Subcutaneous abdominal adipose tissue (tissue), 5 donors: ENCODE results near the gene TLCD4.
A peak's percentile ranks its signal among the peaks of the same experiment; 100 is the strongest.

ENCODE experiments used
- H3K27ac ChIP-seq: one replicate; pipeline ENCODE4 v1.7.0; 2013; ENCODE audit warnings: low read depth, mild to moderate bottlenecking, inconsistent platforms, low read length, moderate library complexity
- H3K27me3 ChIP-seq, 5 donors: one replicate each; pipeline ENCODE4 v1.7.0; 2013; ENCODE audit warnings: low read length in 5 of 5, inconsistent platforms in 1 of 5; ENCODE audit not compliant: control insufficient read depth in 5 of 5, insufficient read depth in 4 of 5
- H3K36me3 ChIP-seq, 5 donors: one replicate each; pipeline ENCODE4 v1.7.0; 2013; ENCODE audit warnings: low read length in 5 of 5; ENCODE audit not compliant: control insufficient read depth in 5 of 5, insufficient read depth in 5 of 5
- H3K4me1 ChIP-seq, 5 donors: one replicate each; pipeline ENCODE4 v1.7.0; 2013; ENCODE audit warnings: low read length in 5 of 5, mild to moderate bottlenecking in 3 of 5, moderate library complexity in 1 of 5; ENCODE audit not compliant: control insufficient read depth in 5 of 5, insufficient read depth in 5 of 5
- H3K4me3 ChIP-seq, 5 donors: one replicate each; pipeline ENCODE4 v1.7.0; 2013; ENCODE audit warnings: low read length in 5 of 5, low read depth in 1 of 5
- H3K9ac ChIP-seq, 5 donors: one replicate each; pipeline ENCODE4 v1.7.0; 2013; ENCODE audit warnings: low read length in 5 of 5, mild to moderate bottlenecking in 4 of 5, moderate library complexity in 3 of 5
- H3K9me3 ChIP-seq, 5 donors: one replicate each; pipeline ENCODE4 v1.7.0; 2013; ENCODE audit warnings: low read length in 5 of 5; ENCODE audit not compliant: control insufficient read depth in 5 of 5
- donor health status: healthy.
- donor health status: healthy.
- donor health status: healthy.
- donor health status: healthy.
- donor health status: healthy.

TLCD4 gene, protein sequence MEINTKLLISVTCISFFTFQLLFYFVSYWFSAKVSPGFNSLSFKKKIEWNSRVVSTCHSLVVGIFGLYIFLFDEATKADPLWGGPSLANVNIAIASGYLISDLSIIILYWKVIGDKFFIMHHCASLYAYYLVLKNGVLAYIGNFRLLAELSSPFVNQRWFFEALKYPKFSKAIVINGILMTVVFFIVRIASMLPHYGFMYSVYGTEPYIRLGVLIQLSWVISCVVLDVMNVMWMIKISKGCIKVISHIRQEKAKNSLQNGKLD

DNA sequence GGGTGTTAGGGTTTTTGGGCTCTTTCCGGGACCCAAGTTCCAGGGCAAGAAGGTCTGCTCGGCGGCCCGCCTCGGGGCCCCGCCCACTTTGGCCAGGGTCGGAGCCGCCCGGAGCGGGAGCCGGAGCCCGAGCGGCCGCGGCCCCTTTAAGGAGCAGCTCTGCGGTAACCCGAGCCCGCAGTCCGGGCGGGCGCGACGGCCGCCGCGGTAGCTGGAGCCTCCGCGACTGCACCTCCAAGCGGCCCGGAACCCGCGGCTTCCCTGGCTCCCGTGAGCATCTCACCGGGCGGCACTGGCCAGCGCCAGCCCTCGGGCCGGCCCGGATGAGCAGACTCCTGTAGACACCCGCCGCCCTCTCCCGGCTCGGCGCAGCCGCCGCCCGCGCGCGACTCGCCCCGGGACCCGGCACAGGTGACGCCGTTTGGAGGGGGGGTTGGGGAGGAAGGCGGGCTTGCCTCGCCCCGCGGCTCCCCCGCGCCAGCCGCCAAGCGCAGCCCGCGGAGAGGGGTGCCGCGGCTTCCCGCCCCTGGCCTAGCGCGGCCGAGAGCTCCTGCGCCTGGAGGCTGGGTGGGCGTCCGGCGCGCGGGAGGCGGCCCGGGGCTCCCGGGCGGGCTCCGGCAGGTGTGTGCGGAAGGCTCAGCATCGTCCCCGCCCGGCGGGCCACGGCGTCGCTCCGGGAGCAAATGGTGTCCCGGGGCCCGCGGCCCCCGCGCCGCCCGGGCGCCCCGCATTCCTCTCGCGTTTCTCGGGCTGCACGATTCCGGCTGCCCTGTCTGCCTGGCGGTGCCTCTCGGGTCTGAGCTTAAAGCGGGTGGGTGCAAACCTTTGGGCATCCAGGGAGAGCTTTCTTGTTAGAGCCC is at the start of gene TLCD4:
TSS of gene TLCD4 (plus strand) at position 149 of the 860 bp plus-strand sequence. CDS start 26,547 bp downstream, outside the sequence.
- peak within 1 kb of the TSS; percentile 76 for H3K27ac ChIP-seq
- H3K4me1 ChIP-seq, result peaks cover 0 to 26% (median 17%) of the 10 kb centered on the region in 5 donors
- H3K36me3 ChIP-seq, result no peaks in the 10 kb centered on the region
- peak within 1 kb of the TSS; percentile 38 to 86 (median 73) for H3K9ac ChIP-seq
- H3K9me3 ChIP-seq, result no peaks in the 10 kb centered on the region
- peak within 1 kb of the TSS; percentile 81 to 89 (median 85) for H3K4me3 ChIP-seq
- H3K27me3 ChIP-seq, result no peaks in the 10 kb centered on the region

DNA sequence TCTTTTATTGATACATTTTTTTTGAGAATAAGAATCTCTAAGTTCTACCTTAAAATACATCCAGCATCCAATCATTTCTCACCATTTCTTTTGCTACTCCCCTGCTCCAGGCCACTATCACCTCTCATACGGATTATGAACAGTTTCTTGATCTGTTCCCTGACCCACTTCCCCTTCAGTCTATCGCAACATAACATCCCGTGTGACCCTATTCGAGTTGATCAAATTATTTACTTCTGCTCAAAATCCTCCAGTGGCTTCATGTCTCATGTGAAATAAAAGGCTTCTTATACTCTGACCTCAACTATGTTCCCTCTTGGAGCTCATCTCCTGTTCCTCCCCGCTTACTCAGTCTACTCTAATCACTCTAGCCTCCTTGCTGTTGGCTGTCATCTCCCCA is 49.6 kb upstream of the TLCD4 start:
- Histone ChIP-seq H3K27ac (peak overlapping the region; percentile 39), H3K4me3 (no peak overlapping the region), H3K9ac (no peak overlapping the region), H3K4me1 (peaks cover 0 to 27% (median 14%) of the 10 kb centered on the region in 5 donors), H3K27me3 (no peaks in the 10 kb centered on the region), H3K9me3 (no peaks in the 10 kb centered on the region), H3K36me3 (peaks cover 0 to 10% (median 8%) of the 10 kb centered on the region in 5 donors)

DNA sequence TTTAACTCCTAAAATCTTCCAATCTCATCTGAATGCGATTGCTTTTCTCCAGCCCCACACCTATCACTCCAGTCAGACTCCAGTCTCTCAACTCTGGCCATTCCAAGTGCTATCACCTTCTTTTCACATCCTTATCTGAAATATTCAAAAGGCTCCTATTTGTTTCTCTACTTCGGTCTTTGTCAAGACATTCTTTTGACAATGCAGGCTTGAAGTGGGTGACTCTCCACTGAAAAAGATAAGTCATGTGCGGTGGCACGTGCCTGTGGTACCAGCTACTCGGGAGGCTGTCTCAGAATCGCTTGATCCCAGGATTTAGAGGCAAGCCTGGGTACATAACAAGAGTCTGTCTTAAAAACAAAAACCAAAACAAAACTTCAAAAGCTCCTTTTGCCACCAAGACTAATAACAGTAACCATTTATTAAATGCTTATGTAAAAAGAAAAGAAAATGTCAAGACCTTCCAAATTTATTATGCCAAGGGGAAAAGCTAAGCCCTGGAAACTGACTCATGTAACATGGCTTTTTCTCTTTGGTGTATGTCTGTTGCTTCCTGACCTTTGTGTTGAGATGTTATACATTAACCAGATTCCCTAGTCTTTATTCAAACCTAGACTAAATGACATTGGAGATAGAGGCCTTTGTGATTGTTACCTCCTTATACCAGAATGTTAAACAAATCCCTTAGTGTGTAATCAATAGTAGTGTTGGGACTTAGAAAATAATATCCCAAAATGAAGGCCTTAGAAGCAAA is 48.0 kb upstream of the TLCD4 start:
- Histone ChIP-seq H3K36me3 (peaks cover 0 to 4% (median 2%) of the 10 kb centered on the region in 5 donors), H3K27me3 (no peaks in the 10 kb centered on the region), H3K4me1 (peaks cover 0 to 34% (median 22%) of the 10 kb centered on the region in 5 donors), H3K9ac (no peak overlapping the region), H3K4me3 (no peak overlapping the region), H3K27ac (no peak overlapping the region), H3K9me3 (no peaks in the 10 kb centered on the region)

DNA sequence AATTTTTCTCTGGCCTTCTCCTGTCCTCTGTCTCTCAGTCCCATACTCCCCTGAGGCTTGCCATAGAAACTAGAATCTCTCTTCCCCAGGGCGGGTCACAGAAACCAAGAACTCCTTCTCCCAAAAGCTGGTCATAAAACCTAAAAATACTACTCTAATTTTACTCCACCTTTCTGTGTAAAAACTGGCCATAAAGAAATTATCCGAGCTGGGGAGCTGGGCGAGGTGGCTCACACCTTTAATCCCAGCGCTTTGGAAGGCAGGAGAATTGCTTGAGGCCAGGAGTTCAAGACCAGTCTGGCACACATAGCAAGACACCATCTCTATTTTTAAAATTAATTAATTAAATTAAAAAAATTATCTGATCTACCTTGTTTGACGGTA is 47.5 kb upstream of the TLCD4 start:
- H3K4me1 ChIP-seq, result peaks cover 0 to 34% (median 22%) of the 10 kb centered on the region in 5 donors
- H3K9ac ChIP-seq, result no peak overlapping the region
- H3K9me3 ChIP-seq, result no peaks in the 10 kb centered on the region
- H3K36me3 ChIP-seq, result peaks cover 0 to 3% (median 0%) of the 10 kb centered on the region in 5 donors
- H3K27ac ChIP-seq, result no peak overlapping the region
- no peak overlapping the region for H3K4me3 ChIP-seq
- H3K27me3 ChIP-seq, result no peaks in the 10 kb centered on the region

DNA sequence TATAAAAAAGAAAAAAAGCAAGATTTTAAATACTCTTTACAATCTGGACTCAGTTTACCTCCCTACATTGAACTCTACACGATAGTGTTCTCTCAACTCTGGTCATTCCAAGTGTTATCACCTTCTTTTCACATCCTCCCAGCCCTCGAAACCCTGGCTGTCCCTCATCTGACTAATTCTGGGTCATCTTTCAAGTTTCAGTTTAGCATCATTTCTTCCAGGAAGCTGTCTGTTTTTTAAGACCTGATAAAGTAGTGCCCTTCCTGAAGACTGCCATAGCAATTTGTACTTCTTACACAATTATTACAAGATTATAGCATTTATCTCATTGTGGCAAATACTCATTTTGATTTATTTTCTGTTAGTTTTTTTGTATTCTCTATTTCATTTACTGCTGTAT is 45.6 kb upstream of the TLCD4 start:
- Histone ChIP-seq H3K4me1 (peaks cover 0 to 32% (median 22%) of the 10 kb centered on the region in 5 donors), H3K27ac (no peak overlapping the region), H3K9me3 (no peaks in the 10 kb centered on the region), H3K9ac (peak overlapping the region in 3 of 5 donors; percentile 85 to 90 (median 86)), H3K4me3 (peak overlapping the region; percentile 81 to 99 (median 96)), H3K36me3 (no peaks in the 10 kb centered on the region), H3K27me3 (no peaks in the 10 kb centered on the region)

DNA sequence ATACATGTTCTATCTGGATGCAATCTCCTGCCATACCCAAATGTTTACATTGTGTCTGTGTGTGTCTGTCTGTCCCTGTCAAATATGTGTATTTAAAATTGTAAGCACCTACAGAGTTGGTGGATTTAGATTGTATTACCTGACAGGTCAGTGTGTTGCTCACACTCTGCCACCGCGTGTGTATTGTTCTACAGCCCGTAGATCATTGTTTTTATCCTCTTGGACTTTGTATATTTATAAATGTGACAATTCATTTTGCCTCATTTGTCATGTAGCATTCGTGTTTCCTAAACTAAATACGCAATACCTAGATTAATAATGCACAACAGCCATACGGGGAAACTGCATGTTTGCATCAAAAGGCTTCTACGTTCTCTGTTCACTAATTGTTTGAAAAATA is 45.0 kb upstream of the TLCD4 start:
- Histone ChIP-seq H3K36me3 (no peaks in the 10 kb centered on the region), H3K27me3 (no peaks in the 10 kb centered on the region), H3K4me3 (peak overlapping the region; percentile 81 to 99 (median 96)), H3K27ac (peak overlapping the region; percentile 92), H3K4me1 (peaks cover 0 to 28% (median 20%) of the 10 kb centered on the region in 5 donors), H3K9me3 (no peaks in the 10 kb centered on the region), H3K9ac (peak overlapping the region; percentile 85 to 90 (median 86))

DNA sequence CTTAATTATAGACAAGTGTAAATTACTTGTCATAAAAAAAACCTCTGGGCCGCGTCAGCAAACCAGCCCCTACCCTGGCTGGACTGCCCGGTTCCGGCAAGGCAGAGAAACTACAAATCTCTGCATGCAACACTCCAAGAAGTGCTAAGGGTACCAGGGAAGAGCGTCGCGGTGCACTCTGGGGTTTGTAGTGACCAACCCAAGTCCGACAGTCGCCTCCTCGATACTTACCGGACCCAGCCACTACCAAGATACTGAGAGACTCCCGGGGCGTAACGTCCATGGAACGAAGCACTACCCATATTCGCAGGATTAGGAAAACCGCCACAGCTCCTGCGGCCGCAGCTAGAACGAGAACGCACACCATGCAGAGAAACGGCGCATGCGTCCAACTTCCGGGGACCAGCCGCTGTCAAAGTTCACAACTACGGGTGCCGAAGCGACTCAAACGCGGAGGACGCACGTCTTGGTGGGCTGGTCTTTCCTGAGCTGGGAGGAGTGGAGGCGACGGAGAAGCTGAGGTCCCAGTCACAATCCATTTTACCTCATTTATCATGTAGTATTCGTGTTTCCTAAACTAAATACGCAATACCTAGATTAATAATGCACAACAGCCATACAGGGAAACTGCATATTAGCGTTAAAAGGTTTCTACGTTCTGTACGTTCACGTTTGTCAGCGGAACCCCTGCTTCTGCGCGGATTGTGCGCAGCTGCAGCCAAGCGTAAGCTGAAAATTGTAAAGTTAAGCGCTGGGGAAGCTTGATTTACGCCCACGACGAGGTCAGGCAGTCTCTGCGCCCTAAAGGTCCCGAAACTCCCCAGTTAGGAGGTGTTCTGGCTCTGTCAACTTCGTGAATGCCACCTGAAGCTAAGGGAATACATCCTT is 44.4 kb upstream of the TLCD4 start, which contains the start of gene ALG14:
TSS of gene ALG14 (minus strand) at position 420 of the 888 bp plus-strand sequence. CDS start at position 367, 53 bp downstream.
- Histone ChIP-seq H3K36me3 (no peaks in the 10 kb centered on the region), H3K27me3 (no peaks in the 10 kb centered on the region), H3K4me3 (peak within 1 kb of the TSS; percentile 81 to 99 (median 96)), H3K4me1 (peaks cover 0 to 22% (median 19%) of the 10 kb centered on the region in 5 donors), H3K9ac (peak within 1 kb of the TSS; percentile 85 to 90 (median 86)), H3K9me3 (no peaks in the 10 kb centered on the region), H3K27ac (peak within 1 kb of the TSS; percentile 92)

DNA sequence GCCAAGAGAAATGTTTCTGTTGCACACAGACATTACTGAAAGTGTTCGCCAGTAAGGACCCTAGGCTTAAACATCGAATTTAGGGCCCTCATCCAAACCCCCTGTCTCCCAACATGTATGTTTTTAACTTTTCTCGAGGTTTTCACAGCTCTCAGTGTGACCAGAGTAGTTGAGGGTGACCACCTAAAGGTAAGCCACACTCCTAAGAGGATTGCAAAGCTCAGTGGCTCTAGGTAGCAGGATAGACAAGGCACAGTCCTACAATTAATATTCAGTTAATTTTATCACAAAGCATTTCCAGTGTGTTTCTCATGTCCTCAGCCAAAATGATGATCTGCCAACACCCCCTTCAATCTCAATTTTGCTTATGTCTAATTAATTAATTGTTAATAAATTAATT is 43.7 kb upstream of the TLCD4 start:
- peaks cover 0 to 19% (median 15%) of the 10 kb centered on the region in 5 donors for H3K4me1 ChIP-seq
- no peaks in the 10 kb centered on the region for H3K9me3 ChIP-seq
- H3K36me3 ChIP-seq, result no peaks in the 10 kb centered on the region
- peak overlapping the region; percentile 92 for H3K27ac ChIP-seq
- no peaks in the 10 kb centered on the region for H3K27me3 ChIP-seq
- H3K4me3 ChIP-seq, result peak overlapping the region; percentile 81 to 99 (median 96)
- H3K9ac ChIP-seq, result peak overlapping the region; percentile 85 to 90 (median 86)

DNA sequence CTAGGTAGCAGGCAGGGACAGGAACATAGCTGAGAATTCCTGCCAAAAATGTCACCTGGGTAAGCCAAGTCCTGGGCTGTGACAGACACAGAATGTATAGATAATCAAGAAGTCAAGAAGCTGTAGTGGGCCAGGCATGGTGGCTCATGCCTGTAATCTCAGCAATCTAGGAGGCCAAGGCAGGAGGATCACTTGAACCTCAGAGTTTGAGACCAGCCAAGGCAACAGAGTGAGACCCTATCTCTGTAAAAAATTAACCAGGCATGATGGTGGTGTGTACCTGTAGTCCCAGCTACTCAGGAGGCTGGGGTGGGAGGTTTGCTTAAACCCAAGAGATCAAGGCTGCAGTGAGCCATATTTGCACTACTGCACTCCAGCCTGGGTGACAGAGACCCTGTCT is 41.1 kb upstream of the TLCD4 start:
- Histone ChIP-seq H3K9ac (no peak overlapping the region), H3K4me1 (peaks cover 0 to 19% (median 15%) of the 10 kb centered on the region in 5 donors), H3K36me3 (no peaks in the 10 kb centered on the region), H3K4me3 (no peak overlapping the region), H3K9me3 (no peaks in the 10 kb centered on the region), H3K27ac (no peak overlapping the region), H3K27me3 (no peaks in the 10 kb centered on the region)
